NCI-H2107 treated with DMSO at 0.1 percent for 48 hours (cell line): ENCODE measurements around the gene TRPV2.

Experiments used
- DNase-seq: peaks from one replicate; lab custom pipeline; 2025; ENCODE audit not compliant: unreplicated experiment; lab: John Stamatoyannopoulos, UW

Gene TRPV2

DNA sequence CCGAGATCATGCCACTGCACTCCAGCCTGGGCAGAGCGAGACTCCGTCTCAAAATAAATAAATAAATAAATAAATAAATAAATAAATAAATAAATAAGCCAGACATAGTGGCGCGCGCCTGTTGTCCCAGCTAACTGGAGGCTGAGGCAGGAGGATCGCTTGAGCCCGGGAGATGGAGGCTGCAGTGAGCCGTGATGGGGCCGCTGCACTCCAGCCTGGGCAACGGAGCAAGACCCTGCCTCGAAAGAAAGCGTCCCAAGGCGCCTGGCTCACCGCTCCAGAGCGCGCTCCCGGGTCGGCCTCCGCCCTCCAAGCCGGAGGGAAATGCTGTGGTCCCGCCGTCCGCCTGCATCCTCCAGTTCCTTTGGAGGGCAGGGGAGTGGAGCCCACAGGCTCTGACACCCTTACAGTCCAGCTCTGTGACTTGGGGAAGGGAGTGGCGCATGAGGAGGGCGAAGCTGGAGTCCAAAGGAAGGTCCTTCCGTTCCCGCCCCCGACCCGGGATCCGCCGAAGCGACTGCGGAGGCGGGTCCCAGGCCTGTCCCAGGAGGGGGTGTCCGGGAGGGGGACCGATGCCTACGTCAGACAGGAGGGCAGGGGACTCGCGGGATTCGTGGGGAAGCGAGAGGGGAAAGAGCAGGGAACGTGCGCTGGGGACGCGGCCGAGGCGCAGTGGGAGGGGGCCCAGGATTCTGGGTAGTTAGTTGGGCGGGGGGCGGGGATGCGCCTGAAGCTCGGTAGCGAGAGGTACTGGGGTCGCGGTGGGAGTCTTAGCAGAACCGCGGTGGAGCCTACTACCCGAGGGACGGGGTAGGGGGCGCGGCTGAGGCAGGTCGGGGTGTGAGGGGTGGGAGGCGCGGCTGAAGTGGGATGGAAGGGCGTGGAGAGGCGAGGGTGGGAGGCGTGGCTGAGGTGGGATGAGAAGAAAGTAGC, 8.4 kb upstream of the TRPV2 start:
- no peak for DNase-seq

DNA sequence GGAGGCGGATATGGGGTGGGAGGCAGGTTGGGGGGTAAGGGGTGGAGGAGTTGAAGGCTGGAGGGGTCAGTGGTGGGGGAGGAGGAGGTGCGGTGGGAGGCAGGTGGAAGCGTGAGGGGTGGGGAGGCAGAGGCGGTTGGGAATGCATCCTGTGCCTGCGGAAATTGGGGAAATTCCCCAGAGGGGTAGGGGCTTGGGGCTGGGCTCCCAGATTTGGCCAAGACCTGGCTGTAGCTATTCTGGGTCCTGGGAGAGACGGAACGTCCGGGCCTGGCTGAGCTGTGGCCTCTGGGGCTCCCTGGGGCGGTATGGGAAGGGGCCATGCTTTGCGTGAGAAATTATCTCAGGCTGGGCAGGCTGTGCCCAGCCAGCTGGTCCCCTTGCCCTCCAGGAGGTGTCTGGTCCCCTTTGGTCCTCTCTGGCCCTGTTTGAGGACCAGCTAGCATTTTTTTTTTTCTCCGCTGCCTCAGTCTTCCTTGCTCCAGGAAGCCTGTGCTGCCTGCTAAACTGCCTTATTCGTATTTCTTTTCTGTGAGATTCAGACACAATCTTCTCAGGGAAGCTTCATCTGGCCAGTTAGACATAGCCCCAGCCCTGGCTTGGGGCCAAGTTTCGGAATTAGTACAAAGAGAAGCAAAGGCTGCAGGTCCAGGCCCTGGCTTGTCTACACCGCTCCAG, 7.3 kb upstream of the TRPV2 start:
- DNase-seq, result no peak

DNA sequence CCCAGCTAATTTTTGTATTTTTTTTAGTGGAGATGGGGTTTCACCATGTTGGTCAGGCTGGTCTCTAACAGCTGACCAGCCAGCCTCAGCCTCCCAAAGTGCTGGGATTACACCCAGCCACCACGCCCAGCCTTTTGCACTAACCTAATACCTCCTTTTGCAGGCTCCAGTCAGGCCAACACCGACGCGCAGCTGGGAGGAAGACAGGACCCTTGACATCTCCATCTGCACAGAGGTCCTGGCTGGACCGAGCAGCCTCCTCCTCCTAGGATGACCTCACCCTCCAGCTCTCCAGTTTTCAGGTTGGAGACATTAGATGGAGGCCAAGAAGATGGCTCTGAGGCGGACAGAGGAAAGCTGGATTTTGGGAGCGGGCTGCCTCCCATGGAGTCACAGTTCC, 2.0 kb downstream of the TRPV2 start:
- no peak for DNase-seq

DNA sequence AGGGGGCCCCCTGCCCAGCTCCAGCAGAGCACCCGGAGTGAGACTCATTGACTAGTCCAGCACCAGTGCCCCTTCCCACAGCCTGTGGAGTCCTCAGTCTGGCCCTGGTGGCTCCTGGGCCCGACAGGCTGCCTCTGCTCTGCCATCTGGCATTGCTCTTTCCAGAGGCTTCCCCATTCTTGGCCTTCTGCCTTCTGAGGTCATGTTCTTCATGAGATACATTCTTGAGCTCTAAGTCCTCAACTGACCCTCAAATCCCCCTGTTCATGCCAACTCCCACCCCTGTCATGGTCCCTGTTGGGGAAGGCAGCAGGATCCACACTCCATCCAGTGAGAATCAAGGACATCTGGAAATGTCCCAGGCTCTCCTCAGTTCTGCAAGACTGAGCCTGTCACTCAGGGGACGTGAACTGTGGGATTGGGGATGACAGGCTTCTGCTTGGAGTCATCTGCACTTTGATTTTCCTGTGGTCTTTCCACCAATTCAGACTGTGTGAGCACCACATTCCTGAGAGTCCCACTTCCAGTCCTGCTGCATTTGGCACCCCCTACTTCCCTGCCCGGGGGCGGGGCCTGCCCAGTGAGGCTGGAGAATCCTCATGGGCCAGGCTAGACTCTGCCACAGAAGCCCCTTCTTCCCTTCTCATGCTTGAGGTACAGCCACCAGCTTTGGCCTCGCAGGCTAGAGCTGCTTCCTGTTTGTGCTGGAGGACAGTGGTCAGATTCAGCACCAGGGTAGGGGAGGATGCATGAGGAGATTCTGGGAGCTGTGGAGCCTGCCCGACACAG, 2.7 kb downstream of the TRPV2 start:
- DNase-seq, result no peak

DNA sequence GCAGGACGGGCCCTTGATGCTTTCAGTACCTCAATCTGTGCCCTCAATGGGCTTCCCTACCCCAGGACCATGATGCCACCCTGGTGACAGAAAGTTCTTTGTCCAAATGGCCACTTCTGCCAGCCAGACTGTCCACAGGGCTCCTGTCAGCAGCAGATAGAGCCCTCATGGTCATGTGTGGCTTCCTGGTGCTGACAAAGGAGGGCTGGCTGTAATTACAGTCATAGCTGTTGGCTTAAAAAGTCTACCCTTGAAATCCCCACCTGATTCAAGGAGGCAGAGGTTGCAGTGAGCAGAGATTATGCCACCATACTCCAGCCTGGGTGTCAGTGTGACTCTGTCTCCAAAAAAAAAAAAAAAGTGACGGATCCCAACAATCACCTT, 3.3 kb downstream of the TRPV2 start:
- no peak for DNase-seq

DNA sequence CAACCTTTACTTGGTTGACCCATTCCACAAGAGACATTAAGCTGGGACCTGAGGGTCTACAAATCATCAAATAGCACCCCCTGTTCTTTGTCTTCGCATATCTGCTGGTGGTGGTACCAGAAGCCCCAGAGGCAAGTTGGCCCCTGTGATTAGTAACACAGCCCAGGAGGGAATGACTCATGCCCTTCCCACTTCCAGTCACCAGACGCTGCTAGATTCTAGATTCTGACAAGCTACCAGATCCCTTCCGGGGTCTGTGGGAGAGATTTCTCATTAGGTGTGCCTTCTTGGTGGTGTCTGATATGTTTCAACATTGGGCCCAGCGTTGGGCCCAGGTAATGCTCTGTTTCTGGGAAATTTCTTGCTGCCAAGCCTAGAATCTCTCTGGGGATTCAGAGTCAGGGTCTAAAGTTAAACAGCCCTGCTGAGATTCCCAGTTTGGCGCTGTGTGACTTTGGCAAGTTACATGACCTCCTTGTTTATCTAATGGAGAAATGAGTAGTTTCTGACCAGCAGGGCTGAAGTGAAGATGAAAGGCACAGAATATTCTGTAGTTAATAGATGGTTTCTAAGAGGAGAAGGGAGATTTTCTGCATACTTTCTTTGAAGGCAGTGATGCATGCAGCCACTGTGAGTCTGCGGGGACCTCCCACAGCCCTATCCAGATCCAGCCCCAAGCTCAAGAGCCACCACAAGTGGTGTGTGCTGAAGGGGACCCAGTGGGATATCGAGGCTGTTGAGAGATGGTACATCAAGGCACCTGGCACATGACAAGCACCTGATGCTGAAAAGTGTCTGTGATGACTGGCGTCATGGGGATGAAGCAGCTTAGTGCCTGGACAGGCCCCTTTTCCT, 3.9 kb downstream of the TRPV2 start:
- peak; percentile 69 for DNase-seq

DNA sequence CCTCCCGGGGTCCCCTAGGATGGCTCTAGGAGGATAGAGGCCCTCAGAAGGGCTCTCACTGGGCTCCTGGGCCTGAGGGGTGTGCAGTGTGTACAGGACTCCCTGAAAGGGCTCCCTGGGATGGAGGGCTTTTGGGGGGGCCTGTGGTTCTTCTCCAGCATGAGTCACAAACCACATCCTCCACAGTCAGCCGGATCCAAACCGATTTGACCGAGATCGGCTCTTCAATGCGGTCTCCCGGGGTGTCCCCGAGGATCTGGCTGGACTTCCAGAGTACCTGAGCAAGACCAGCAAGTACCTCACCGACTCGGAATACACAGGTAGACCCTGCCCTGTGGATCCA, 4.5 kb downstream of the TRPV2 start:
- no peak for DNase-seq

DNA sequence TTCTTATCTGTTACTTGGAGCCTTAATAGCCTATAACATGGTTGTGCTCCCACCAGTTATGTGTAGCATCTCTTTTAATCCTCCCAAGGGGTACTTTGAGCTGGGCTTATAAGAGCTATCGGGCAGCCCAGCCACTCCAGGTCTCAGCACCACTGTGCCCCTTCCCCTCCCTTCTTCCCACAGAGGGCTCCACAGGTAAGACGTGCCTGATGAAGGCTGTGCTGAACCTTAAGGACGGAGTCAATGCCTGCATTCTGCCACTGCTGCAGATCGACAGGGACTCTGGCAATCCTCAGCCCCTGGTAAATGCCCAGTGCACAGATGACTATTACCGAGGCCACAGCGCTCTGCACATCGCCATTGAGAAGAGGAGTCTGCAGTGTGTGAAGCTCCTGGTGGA, 7.0 kb downstream of the TRPV2 start:
- DNase-seq, result no peak

DNA sequence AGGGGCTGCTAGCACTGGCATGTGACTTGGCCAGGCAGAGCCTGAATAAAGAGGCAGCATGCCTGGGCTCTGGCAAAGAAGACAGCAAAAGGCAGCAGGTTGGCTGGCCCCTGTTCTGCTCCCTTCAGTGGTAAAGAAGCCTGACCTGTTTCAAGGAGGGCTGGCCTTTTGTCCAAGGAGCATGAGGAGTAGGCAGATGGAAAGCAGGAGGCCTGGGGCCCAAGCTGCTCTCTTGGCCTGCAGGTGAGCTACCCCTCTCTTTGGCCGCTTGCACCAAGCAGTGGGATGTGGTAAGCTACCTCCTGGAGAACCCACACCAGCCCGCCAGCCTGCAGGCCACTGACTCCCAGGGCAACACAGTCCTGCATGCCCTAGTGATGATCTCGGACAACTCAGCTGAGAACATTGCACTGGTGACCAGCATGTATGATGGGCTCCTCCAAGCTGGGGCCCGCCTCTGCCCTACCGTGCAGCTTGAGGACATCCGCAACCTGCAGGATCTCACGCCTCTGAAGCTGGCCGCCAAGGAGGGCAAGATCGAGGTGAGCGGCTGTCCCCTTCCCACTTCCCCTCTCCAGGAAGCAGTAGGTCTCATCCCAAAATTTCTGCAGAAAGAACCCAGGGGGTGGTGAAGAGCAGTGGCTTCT, 8.0 kb downstream of the TRPV2 start:
- DNase-seq, result no peak

DNA sequence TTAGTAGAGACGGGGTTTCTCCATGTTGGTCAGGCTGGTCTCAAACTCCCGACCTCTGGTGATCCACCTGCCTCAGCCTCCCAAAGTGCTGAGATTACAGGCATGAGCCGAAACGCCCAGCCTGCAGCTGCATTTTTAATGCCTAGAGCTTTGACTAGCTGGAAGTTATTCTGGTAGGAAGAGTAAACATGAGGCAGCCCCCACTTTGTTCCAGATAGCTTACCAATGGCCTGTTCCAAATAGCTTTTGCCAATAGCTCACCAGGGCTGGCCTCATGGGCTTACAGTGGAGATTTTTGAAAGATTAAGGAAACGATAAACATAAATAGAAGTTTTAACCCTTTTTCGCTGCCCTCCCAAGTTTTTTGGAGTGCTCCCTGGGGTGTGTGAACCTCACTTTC, 9.8 kb downstream of the TRPV2 start:
- DNase-seq, result no peak

DNA sequence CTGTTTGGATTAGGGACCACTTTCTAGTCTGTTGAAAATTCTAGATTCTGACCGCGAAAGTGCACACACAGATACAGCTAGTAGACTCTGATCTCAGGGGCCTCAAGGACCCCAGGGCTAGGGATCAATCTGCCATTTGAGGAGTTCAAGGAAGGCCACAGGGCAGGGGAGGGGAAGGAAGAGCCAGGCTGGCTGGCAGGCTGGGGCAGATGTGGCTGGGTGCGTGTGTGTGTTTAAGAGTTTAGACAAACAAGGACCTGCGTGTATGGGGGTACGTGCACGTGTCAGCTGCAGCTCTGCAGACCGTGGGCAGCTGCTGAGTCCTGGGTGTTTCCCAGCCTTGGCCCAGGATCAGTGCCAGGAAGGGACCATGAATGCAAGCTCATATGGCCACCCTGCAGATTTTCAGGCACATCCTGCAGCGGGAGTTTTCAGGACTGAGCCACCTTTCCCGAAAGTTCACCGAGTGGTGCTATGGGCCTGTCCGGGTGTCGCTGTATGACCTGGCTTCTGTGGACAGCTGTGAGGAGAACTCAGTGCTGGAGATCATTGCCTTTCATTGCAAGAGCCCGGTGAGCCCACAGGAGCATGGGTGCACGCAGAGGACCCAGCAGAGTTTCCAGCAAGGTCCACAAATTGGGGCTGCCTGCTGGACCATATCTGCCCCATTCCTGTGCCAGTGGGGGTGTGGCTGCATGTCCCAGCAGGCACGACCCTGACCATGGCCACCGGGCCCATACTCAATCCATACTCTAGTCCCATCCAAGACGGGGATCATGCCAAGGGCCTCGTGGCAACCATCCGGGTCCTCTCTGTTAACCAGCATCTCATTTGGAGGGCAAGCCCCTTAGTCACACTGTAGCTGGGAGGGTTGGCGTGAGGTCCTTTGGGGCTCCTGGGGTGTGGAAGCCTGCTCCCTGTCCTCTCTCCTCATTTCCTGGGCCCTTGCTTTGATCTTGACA, 10.6 kb downstream of the TRPV2 start:
- no peak for DNase-seq

DNA sequence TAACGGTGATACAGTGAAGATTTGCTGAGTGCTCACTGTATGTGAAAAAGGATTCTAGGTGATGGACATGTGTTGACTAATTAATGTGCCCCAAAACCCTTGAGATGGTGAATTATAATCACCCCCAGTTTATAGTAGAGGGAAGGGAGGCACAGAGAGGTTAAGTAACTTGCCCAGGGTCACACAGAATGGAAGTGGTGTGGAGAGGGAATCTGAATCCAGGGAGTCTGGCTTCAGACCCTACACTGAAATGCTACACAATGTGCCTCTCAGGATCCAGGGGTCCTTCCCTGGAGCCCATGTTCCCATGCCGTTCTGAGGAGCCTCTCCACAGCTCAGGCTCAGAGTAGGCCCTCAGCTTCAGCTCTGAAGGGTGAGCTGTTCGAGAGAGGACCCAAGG, 11.6 kb downstream of the TRPV2 start:
- DNase-seq, result no peak

DNA sequence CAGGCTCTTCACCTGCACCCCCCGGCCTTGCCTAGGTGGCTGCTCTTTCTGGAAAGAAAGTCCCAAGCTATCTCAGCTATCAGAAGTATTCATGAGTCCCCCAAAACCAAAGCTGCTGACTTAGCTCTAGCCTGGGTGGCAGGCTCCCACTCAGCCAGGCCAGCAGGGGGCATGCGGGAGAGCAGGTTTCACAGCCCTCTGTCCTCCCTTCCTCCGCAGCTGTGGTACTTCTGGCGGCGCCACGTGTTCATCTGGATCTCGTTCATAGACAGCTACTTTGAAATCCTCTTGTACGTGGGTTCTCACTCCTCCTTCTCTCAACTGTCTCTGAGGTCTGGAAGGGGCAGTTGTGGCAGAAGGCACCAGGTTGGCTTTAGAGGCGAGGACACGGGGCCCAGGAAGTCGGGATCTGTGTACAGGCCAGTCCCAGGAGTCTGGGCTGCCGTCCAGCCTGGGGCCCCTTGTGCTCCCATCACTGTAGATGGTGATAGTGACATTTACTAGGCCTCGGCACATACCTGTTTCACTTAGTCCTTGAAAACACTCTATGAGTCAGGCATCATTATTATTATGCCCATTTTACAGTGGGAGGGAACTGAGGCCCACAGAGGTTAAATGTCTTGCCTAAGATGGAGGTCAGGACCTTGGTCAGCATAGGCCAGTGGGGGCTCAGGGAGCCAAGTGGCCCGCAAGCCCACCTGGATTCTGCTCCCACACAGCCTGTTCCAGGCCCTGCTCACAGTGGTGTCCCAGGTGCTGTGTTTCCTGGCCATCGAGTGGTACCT, 12.9 kb downstream of the TRPV2 start:
- DNase-seq, result no peak

DNA sequence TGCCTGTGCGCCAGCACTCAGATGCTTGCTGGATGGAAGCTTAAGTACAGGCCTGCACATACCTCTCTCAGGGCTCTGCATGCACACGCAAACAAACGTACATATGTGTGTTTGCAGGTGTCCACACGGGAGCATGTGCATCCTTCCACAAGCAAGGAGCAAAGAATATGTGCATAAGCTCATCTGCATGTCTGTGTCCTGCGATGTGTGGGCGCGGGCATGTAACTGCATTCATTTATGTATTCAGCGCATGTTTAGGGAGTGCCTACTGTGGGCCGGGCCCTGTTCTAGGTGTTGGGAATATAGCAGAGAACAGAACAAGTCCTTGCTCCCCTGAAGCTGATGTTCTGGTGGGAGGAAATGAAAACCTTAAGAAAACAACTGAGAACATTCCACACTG, 13.7 kb downstream of the TRPV2 start:
- no peak for DNase-seq

DNA sequence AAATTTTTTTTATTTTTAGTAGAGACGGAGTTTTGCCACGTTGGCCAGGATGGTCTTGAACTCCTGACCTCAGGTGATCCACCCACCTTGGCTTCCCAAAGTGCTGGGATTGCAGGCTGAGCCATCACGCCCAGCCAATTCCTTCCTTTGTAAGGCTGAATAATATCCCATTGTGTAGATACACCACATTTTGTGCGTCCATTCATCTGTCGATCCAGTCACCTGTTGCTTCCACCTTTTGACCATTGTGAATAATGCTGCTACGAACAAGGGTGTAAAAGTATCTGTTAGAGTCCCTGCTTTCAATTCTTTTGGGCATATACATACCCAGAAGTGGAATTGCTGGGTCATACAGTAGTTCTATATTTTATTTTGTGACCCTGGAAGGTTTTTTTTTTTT, 15.3 kb downstream of the TRPV2 start:
- DNase-seq, result no peak

DNA sequence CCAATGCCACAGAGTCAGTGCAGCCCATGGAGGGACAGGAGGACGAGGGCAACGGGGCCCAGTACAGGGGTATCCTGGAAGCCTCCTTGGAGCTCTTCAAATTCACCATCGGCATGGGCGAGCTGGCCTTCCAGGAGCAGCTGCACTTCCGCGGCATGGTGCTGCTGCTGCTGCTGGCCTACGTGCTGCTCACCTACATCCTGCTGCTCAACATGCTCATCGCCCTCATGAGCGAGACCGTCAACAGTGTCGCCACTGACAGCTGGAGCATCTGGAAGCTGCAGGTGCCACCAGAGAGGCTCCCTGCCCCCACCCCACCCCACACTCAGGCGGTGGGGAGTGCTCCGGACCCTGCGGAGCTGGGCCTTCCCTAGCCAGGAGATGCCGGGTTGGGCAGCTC, 16.6 kb downstream of the TRPV2 start:
- DNase-seq, result no peak

DNA sequence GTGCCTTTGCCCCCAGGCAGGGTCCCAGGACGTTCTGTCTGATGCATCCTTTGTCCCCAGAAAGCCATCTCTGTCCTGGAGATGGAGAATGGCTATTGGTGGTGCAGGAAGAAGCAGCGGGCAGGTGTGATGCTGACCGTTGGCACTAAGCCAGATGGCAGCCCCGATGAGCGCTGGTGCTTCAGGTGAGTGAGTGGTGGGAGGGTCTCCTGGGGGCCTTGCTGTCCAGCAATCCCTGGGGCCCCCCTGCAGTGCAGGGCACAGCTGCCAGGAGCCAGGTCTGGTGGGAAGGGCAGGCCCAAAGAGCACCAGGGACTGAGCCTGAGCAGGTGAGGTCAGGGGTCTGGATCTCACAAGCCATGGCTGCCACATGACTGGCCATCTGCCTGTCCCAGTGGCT, 18.1 kb downstream of the TRPV2 start:
- DNase-seq, result no peak

DNA sequence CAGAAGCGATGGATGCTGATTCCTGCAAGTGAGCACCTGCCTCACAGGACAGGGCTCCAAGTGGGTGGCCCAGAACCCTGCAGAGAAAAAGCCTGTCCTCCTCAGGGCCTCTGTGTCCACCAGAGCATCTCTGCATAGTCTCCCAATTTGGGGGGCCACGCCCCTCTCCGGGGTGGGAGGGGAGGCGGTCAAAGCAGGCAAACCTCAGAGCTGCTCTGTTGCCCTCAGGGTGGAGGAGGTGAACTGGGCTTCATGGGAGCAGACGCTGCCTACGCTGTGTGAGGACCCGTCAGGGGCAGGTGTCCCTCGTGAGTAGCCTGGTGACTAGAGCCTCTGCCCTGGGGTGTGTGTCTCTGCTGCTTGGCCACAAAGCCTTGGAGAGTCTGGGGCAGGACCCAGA, 19.3 kb downstream of the TRPV2 start:
- no peak for DNase-seq
